HepG2 (cell line): ENCODE measurements around the gene ARFGEF2. TPM values are rescaled to one million over a fixed set of nuclear protein-coding genes. Genes with fewer than 3 reads are reported as not detected.
A peak's percentile ranks its signal among the peaks of the same experiment; 100 is the strongest.

ENCODE experiments used
- AGO1 ChIP-seq: fragments of 200-400 bp; formaldehyde crosslinking; IDR thresholded peaks from 2 replicates; pipeline ENCODE4 v1.6.1; 2017; ENCODE audit warnings: mild to moderate bottlenecking, low read depth, low read length, moderate library complexity; ENCODE audit not compliant: poor library complexity, severe bottlenecking
- FOXP4 ChIP-seq: sonication (generic); formaldehyde crosslinking; IDR thresholded peaks from 2 replicates; pipeline ENCODE4 v1.4.0; 2020; ENCODE audit warnings: missing genetic modification reagents
- GMEB1 ChIP-seq: sonication (generic); formaldehyde crosslinking; IDR thresholded peaks from 2 replicates; pipeline ENCODE4 v1.5.1; 2020; ENCODE audit warnings: missing genetic modification reagents, mild to moderate bottlenecking, borderline replicate concordance
- HMGA1 ChIP-seq: sonication (generic); formaldehyde crosslinking; conservative IDR thresholded peaks from 2 replicates; pipeline ENCODE4 v1.4.0; 2020; ENCODE audit warnings: missing genetic modification reagents
- IKZF1 ChIP-seq: fragments of 450-650 bp; IDR thresholded peaks from 2 replicates; pipeline ENCODE4 v1.7.1; 2016
- ISX ChIP-seq: sonication (generic); formaldehyde crosslinking; conservative IDR thresholded peaks from 2 replicates; pipeline ENCODE4 v1.5.0; 2020; ENCODE audit warnings: missing genetic modification reagents
- KLF9 ChIP-seq: IDR thresholded peaks from 2 replicates; pipeline ENCODE4 v1.6.1; 2016; ENCODE audit warnings: low read depth
- LBX2 ChIP-seq: sonication (generic); formaldehyde crosslinking; IDR thresholded peaks from 2 replicates; pipeline ENCODE4 v1.5.0; 2020; ENCODE audit warnings: missing genetic modification reagents, mild to moderate bottlenecking, borderline replicate concordance
- MYNN ChIP-seq: sonication (generic); formaldehyde crosslinking; IDR thresholded peaks from 2 replicates; pipeline ENCODE4 v1.4.0; 2020; ENCODE audit warnings: mild to moderate bottlenecking, low read depth, missing genetic modification reagents
- RORA ChIP-seq: sonication (generic); formaldehyde crosslinking; IDR thresholded peaks from 2 replicates; pipeline ENCODE4 v1.5.0; 2020; ENCODE audit warnings: mild to moderate bottlenecking, missing genetic modification reagents, moderate library complexity
- SALL1 ChIP-seq: sonication (generic); formaldehyde crosslinking; IDR thresholded peaks from 2 replicates; pipeline ENCODE4 v1.8.0; 2022; ENCODE audit warnings: mild to moderate bottlenecking, missing genetic modification reagents
- SMAD9 ChIP-seq: sonication (generic); formaldehyde crosslinking; IDR thresholded peaks from 2 replicates; pipeline ENCODE4 v1.5.1; 2020; ENCODE audit warnings: mild to moderate bottlenecking, missing genetic modification reagents
- SUZ12 ChIP-seq: fragments of 150-350 bp; IDR thresholded peaks from 2 replicates; pipeline ENCODE4 v1.6.1; 2014; ENCODE audit warnings: low read depth, low read length
- TCF7L2 ChIP-seq: IDR thresholded peaks from 2 replicates; pipeline ENCODE4 v1.6.1; 2011; ENCODE audit warnings: mild to moderate bottlenecking, low read depth, low read length, moderate library complexity
- TP53 ChIP-seq: sonication (generic); formaldehyde crosslinking; conservative IDR thresholded peaks from 2 replicates; pipeline ENCODE4 v1.4.0; 2020; ENCODE audit warnings: missing genetic modification reagents
- XBP1 ChIP-seq: sonication (generic); formaldehyde crosslinking; IDR thresholded peaks from 2 replicates; pipeline ENCODE4 v1.5.0; 2020; ENCODE audit warnings: missing genetic modification reagents
- ZBTB7B ChIP-seq: sonication (generic); formaldehyde crosslinking; IDR thresholded peaks from 2 replicates; pipeline ENCODE4 v1.4.0; 2020; ENCODE audit warnings: missing genetic modification reagents
- ZMYM3 ChIP-seq: sonication (generic); formaldehyde crosslinking; IDR thresholded peaks from 2 replicates; pipeline ENCODE4 v1.5.1; 2020; ENCODE audit warnings: mild to moderate bottlenecking, missing genetic modification reagents
- ZNF615 ChIP-seq: sonication (generic); formaldehyde crosslinking; IDR thresholded peaks from 2 replicates; pipeline ENCODE4 v1.5.0; 2020; ENCODE audit warnings: mild to moderate bottlenecking, missing genetic modification reagents, borderline replicate concordance
- ZNF678 ChIP-seq: sonication (generic); formaldehyde crosslinking; IDR thresholded peaks from 2 replicates; pipeline ENCODE4 v1.4.0; 2020; ENCODE audit warnings: mild to moderate bottlenecking, missing genetic modification reagents
- polyA plus RNA-seq, 8 experiments: library from polyadenylated mRNA; depleted of rRNA in 3 of 8; stranded (reverse) in 7 of 8; unstranded in 1 of 8; fragments of >200 nt; fragmentation: Illumina TruSeq in 4 of 8; extraction: Trizol in 4 of 8; gene quantifications; 2 replicates each; pipeline versions ENCODE4 v1.2.1 to v1.2.3, GENCODE V29; 2011 to 2016; ENCODE audit warnings: low read depth in 4 of 8, missing spikeins in 1 of 8, mixed read lengths in 1 of 8; ENCODE audit not compliant: insufficient read depth in 1 of 8
- total RNA-seq, 5 experiments: library from RNA; depleted of rRNA; stranded (reverse); fragments of >200 nt; fragmentation: Illumina TruSeq; extraction: Trizol; gene quantifications; 2 replicates each; pipeline ENCODE4 v1.2.3, GENCODE V29; 2016; ENCODE audit warnings: low read depth in 1 of 5
- TF ChIP-seq, protein P1 (sequence below): sonication (generic); IDR thresholded peaks from 2 replicates; pipeline ENCODE4 v1.6.1; 2016; ENCODE audit warnings: low read depth, borderline replicate concordance
- TF ChIP-seq, protein P2 (sequence below): sonication (generic); formaldehyde crosslinking; conservative IDR thresholded peaks from 2 replicates; pipeline ENCODE4 v1.8.0; 2022; ENCODE audit warnings: mild to moderate bottlenecking, moderate library complexity, missing genetic modification reagents
- TF ChIP-seq, protein P3 (sequence below): sonication (generic); formaldehyde crosslinking; IDR thresholded peaks from 2 replicates; pipeline ENCODE4 v1.9.0; 2021; ENCODE audit warnings: missing genetic modification reagents, mild to moderate bottlenecking, borderline replicate concordance

The ARFGEF2 gene
- total and polyA plus RNA-seq, 2 of the 13 experiments (the other 11 are each of a cell fraction or from before 2014, with no cell fraction given), result 44.0 to 60.8 TPM

GRCh38 chr20:48919882-48920526 is 1.5 kb upstream of the ARFGEF2 start (continued):
- TF ChIP-seq IKZF1 (no peak), XBP1 (CRISPR knock-in tag) (no peak), SALL1 (CRISPR knock-in tag) (peak; percentile 94), LBX2 (no peak), KLF9 (CRISPR knock-in tag) (no peak), ZNF678 (0 out of 2 replicates have a peak, but pooled peaks have one; percentile 83), ISX (CRISPR knock-in tag) (no peak), TP53 (no peak), GMEB1 (CRISPR knock-in tag) (peak; percentile 72; the same call in 1 of the 2 replicates), TCF7L2 (no peak), ZBTB7B (no peak), ZNF615 (no peak), RORA (CRISPR knock-in tag) (no peak), ZMYM3 (CRISPR knock-in tag) (peak; percentile 92), HMGA1 (CRISPR knock-in tag) (no peak), FOXP4 (CRISPR knock-in tag) (peak; percentile 98), MYNN (CRISPR knock-in tag) (no peak; the same call in 1 of the 2 replicates), SMAD9 (CRISPR knock-in tag) (no peak; the same call in 1 of the 2 replicates), SUZ12 (no peak), AGO1 (no peak)
- TF ChIP-seq, protein P1, sequence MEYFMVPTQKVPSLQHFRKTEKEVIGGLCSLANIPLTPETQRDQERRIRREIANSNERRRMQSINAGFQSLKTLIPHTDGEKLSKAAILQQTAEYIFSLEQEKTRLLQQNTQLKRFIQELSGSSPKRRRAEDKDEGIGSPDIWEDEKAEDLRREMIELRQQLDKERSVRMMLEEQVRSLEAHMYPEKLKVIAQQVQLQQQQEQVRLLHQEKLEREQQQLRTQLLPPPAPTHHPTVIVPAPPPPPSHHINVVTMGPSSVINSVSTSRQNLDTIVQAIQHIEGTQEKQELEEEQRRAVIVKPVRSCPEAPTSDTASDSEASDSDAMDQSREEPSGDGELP, result peak; percentile 99
- TF ChIP-seq, protein P2, sequence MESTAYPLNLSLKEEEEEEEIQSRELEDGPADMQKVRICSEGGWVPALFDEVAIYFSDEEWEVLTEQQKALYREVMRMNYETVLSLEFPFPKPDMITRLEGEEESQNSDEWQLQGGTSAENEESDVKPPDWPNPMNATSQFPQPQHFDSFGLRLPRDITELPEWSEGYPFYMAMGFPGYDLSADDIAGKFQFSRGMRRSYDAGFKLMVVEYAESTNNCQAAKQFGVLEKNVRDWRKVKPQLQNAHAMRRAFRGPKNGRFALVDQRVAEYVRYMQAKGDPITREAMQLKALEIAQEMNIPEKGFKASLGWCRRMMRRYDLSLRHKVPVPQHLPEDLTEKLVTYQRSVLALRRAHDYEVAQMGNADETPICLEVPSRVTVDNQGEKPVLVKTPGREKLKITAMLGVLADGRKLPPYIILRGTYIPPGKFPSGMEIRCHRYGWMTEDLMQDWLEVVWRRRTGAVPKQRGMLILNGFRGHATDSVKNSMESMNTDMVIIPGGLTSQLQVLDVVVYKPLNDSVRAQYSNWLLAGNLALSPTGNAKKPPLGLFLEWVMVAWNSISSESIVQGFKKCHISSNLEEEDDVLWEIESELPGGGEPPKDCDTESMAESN (CRISPR knock-in tag), result peak; percentile 14; the same call in 1 of the 2 replicates
- TF ChIP-seq, protein P3, sequence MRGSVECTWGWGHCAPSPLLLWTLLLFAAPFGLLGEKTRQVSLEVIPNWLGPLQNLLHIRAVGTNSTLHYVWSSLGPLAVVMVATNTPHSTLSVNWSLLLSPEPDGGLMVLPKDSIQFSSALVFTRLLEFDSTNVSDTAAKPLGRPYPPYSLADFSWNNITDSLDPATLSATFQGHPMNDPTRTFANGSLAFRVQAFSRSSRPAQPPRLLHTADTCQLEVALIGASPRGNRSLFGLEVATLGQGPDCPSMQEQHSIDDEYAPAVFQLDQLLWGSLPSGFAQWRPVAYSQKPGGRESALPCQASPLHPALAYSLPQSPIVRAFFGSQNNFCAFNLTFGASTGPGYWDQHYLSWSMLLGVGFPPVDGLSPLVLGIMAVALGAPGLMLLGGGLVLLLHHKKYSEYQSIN, result no peak; the same call in 1 of the 2 replicates
